Effector memory CD4-positive, alpha-beta T cell (primary cell): ENCODE measurements around the gene PRRT1B.

Source experiments
- DNase-seq, 3 donors: peaks; one replicate each; pipeline ENCODE4 v3.0.0-alpha.2; 2020
- H3K27ac ChIP-seq: 2 replicates; pipeline ENCODE4 v1.7.0; 2013; ENCODE audit warnings: mild to moderate bottlenecking, low read length, moderate library complexity; ENCODE audit not compliant: insufficient read depth, poor library complexity, severe bottlenecking
- H3K27me3 ChIP-seq: replicated peaks from 2 replicates; pipeline ENCODE4 v1.7.0; 2013; ENCODE audit warnings: mild to moderate bottlenecking, low read length; ENCODE audit not compliant: insufficient read depth, control insufficient read depth, poor library complexity, severe bottlenecking
- H3K36me3 ChIP-seq: 2 replicates; pipeline ENCODE4 v1.7.0; 2013; ENCODE audit warnings: mild to moderate bottlenecking, low read length, moderate library complexity; ENCODE audit not compliant: control insufficient read depth, insufficient read depth
- H3K4me1 ChIP-seq: 2 replicates; pipeline ENCODE4 v1.7.0; 2013; ENCODE audit warnings: low read length, mild to moderate bottlenecking; ENCODE audit not compliant: control insufficient read depth, insufficient read depth, poor library complexity, severe bottlenecking
- H3K4me3 ChIP-seq: 2 replicates; pipeline ENCODE4 v1.7.0; 2013; ENCODE audit warnings: low read length, low read depth, mild to moderate bottlenecking; ENCODE audit not compliant: insufficient read depth, poor library complexity, severe bottlenecking
- H3K9me3 ChIP-seq: 2 replicates; pipeline ENCODE4 v1.7.0; 2013; ENCODE audit warnings: mild to moderate bottlenecking, low read length, moderate library complexity; ENCODE audit not compliant: control insufficient read depth

PRRT1B gene

DNA sequence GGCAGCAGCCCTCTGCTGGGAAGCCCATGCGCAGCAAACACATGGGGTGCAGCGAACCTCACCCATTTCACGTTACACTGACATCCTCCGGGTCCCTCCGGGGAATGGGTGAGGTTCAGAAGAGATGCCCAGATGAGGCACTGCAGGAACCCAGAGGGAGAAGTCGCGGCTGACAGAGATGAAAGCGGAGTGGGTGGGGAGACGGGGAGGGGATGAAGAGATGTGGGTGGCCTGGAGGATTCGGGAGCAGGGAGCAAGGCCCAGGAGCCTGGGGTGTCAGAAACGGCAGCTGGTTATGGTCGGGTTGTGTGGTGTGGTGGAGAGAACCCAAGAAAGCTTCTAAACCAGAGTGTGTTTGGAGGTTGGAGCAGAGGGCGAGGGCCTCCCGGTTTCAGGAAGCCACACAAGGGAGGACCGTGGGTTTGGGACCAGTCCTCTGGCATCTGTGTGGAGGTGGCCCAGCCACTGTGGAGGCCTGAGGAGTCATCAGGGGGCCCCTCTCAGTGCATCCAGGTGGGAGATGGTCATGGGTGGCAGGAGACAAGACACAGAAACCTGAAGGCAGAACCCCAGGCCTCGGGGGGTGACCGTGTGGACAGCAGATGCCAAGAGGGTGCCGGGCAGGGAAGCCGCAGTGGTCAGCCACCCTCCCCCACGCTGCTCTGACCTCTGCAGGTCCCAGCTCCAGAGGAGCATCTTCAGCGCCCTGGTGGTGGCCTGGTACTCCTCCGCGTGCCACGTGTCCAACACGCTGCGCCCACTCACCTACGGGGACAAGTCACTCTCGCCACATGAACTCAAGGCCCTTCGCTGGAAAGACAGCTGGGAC lies 22.9 kb upstream of the PRRT1B start:
- Histone ChIP-seq H3K9me3 (no peaks in the 10 kb centered on the region), H3K4me3 (no peak overlapping the region), H3K27me3 (no peaks in the 10 kb centered on the region), H3K36me3 (peaks cover 88% of the 10 kb centered on the region), H3K4me1 (no peaks in the 10 kb centered on the region), H3K27ac (no peak overlapping the region)
- no peak for DNase-seq

DNA sequence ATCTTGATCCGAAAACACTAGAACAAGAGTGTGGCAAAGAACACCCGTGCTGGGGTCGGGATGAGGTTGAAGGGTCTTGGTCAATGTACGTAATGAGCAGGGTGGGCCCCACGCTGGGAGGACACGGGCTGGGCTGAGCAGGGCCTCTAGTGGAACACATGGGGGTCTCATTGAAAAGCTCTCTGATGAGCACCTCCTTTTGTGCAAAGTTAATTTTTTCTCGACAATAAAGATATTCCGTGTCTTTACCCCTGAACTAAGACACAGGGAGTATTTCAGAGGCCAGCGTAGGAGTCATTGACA lies 22.3 kb upstream of the PRRT1B start:
- Histone ChIP-seq H3K27ac (no peak overlapping the region), H3K4me3 (no peak overlapping the region), H3K27me3 (no peaks in the 10 kb centered on the region), H3K4me1 (no peaks in the 10 kb centered on the region), H3K9me3 (no peaks in the 10 kb centered on the region), H3K36me3 (peaks cover 90% of the 10 kb centered on the region)
- no peak for DNase-seq

DNA sequence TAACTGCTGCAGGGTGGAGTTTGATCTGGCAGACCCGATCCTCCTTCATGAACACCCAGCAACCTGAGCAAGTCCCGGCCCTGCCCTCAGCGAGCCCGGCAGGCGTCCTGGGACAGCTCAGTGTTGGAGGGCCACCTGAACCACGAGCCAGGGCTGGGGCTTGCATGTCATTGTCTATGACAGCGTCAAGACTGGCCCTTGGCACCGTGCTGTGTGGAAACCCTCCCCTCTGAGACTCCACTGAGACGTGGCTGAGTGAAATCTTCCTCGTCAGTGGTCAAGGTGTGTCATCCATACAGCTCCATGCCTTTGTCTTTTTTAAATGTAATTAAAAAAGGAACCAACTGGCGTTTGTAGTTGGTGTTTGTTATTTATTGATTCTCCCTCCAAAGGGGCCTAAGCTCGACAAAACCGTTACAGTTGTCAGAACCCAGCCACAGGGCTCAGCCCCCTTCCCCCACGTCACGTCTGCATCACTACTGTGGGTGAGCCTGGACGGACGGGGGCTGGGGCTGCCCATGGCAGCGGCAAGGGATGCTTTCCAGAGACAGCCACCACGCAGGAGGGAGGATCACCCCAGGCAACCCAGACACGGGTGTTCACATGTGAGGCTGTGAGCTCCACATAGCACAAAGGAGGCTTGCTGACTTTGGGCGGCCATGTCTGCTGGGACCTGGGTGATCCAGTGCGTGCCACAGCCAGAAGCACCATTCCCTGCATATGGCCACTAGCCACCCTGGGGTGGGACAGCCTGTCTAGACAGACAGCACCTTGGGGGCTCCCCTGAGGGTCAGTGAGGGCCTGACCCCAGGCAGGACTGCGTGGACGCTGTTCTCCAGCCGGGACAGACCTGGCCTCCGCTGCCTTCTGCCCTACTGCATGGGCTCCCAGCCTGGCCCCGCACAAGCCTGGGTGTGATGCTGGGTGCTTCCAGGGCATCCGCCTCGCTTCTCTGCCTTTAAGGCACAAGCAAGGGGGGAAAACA lies 21.6 kb upstream of the PRRT1B start:
- H3K9me3 ChIP-seq, result no peaks in the 10 kb centered on the region
- no peak overlapping the region for H3K27ac ChIP-seq
- no peaks in the 10 kb centered on the region for H3K27me3 ChIP-seq
- no peak for DNase-seq
- H3K4me3 ChIP-seq, result no peak overlapping the region
- H3K4me1 ChIP-seq, result peaks cover 4% of the 10 kb centered on the region
- peaks cover 90% of the 10 kb centered on the region for H3K36me3 ChIP-seq

DNA sequence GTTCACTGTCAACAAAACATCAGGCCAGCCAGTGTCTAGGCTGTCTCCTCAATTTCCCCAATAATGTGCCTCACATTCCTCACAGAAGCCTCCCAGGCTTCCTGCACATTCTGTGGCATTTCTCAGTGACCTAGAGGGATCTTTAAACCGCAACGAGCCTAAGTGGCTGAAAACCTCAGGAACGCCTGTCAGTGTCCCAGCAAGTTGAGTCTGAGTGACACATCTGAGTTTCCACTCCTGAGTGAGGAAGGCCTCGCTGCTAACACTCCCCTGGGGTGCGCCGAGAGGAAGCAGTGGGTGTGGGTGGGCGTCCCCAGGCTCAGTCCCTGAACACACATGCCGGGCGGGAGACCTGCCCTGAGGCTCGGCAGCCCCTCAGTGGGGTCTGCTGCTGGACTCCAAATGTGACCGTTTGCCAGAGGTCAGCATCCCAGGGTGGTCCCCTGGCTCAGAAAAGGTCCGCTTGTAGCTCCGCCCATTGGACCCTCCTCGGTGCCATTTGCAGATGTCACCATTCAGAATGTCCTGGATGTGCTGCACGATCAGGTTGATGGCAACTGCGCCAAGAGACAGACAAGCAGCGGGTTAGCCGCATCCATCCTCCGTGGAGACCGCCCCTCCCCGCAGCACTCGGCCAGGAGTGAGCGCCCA lies 20.5 kb upstream of the PRRT1B start:
- no peak overlapping the region for H3K27ac ChIP-seq
- no peaks in the 10 kb centered on the region for H3K27me3 ChIP-seq
- no peak for DNase-seq
- no peaks in the 10 kb centered on the region for H3K9me3 ChIP-seq
- H3K4me1 ChIP-seq, result peaks cover 7% of the 10 kb centered on the region
- peaks cover 90% of the 10 kb centered on the region for H3K36me3 ChIP-seq
- H3K4me3 ChIP-seq, result no peak overlapping the region

DNA sequence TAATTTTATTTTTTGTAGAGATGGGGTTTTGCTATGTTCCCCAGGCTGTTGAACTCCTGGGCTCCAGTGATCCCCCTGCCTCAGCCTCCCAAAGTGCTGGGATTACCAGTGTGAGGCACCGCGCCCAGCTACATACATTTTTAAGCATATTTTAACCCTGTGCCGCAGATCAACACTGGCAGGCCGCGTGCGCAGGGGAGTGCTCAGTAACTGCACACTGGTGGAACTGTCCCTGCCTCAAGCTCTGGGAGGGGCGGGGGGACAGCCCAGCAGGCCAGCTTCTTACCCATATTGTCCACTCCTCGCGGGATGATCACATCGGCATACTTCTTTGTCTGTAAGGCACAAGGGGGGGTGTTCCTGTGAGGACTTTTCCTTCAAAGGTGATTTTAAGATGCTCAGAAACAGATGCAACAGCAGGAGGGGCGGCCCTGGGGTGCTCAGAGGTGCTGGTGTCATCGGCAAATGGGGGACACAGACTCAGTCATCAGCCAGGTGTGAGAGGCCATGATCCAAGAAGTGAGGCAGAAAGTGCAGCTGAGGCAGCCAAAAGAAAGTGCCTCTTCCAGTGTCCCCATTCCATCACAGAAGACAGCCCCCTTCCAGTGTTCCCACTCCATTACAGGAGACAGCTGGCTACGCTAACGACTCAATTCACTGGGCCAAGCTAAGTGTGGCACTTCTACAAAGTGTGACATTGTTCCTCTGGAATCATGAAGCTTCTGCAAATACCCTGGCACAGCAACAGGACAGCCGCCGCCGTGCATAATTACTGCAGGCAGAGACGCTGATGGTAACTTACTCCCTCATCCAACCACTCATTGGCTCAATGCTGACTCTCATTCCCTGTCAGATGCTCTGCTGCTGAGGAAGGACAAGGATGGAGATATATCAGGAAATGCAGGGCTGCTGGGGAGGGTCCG lies 19.4 kb upstream of the PRRT1B start:
- Histone ChIP-seq H3K9me3 (no peaks in the 10 kb centered on the region), H3K36me3 (peaks cover 83% of the 10 kb centered on the region), H3K27me3 (no peaks in the 10 kb centered on the region), H3K4me1 (peaks cover 16% of the 10 kb centered on the region), H3K27ac (no peak overlapping the region), H3K4me3 (no peak overlapping the region)
- DNase-seq, result no peak

DNA sequence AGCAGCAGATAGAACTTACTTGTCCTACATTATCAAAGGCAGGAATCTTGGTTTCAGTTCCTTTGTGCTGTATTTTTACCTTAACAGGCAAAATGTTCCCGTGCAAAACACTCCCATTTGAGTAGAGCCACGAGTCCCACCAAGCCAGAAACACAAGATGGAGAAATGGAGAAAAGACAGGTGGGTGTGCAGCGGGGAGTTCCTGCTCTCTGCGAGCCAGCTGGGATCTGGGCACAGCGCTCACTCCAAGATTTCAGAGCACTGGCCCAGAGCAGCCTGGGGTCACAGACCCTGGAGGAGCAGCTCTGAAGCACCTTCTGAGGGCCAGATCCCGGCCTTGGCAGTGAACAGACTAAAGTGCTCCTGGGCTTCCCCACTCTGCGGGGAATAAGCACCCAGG lies 17.1 kb upstream of the PRRT1B start:
- H3K27me3 ChIP-seq, result no peaks in the 10 kb centered on the region
- peaks cover 62% of the 10 kb centered on the region for H3K36me3 ChIP-seq
- H3K9me3 ChIP-seq, result no peaks in the 10 kb centered on the region
- no peak for DNase-seq
- no peak overlapping the region for H3K4me3 ChIP-seq
- H3K4me1 ChIP-seq, result peaks cover 22% of the 10 kb centered on the region
- H3K27ac ChIP-seq, result no peak overlapping the region

DNA sequence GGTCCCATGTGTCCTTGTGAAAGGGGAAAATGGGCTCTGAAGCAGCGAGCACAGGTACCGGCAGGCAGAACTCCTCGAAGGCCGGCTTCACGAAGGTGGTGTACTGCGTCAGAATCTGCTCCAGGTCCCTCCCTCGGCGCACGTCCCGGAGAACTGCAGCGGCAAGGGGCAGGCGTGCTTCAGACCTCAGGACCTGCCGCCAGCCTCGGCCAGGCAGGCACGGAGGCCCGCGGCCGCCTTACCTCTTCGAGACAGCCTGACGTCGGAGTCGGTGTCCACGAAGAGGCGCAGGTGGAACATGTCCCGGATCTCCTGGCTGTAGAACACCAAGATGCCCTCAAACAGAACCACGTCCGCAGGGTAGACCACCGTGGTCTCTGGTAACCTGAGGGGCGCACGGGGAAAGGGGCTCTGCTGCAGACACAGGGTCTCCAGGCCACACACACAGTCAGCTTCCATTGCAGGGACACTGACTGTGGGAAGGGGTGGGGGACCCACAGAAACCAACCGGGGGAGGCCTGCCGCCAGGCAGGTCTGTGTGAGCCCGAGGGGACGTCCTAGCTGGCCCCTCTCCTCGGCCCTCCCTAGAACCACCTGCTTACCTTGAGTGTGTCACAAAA lies 16.3 kb upstream of the PRRT1B start:
- Histone ChIP-seq H3K27ac (no peak overlapping the region), H3K9me3 (no peaks in the 10 kb centered on the region), H3K36me3 (peaks cover 54% of the 10 kb centered on the region), H3K27me3 (no peaks in the 10 kb centered on the region), H3K4me1 (peaks cover 22% of the 10 kb centered on the region), H3K4me3 (no peak overlapping the region)
- DNase-seq, result no peak

DNA sequence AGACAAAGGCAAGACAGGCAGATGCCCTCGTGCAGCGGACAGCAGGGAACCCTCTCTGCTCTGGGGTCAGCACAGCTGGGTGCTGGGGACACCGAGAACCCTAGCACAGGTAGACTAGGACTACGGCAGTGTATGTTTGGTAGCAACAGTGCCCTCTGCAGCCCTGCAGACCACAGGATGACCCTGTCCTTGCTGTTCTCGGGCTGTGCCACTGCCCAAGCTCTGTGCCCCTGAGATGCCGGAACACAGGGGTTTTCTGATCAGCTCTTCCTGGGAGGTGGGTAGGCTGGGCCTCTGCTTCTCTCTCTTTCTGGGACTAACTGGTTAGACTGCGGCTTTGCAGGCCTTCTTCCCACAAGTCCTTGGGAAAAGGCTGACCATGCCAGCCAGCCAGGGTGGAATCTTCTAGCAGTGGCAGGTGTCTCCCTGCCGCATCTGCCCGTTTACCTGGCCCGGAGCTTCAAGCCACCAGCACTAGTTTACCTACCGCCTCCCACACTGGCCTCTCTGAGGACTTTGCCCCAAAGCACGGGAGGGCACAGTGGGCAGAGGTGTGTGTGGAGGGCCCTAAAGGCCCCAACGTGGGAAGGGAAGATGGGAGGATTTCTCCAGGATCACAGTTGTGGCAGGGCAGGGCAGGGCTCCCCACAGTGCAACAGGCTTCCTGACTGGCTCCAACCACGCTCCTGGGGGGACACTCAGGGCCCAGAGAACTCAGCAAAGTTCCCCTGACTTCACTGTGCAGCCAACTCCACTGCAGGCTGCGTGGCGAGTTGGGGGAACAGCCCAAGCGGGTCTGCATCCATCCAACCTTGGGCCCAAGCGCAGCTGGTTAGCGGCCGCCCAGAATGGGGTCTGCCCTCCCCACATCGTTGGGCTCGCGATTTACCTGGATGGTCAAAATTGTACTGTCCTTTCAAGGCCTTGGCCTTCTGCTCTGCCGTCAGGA lies 15.5 kb upstream of the PRRT1B start:
- H3K36me3 ChIP-seq, result peaks cover 45% of the 10 kb centered on the region
- DNase-seq, result no peak
- peaks cover 28% of the 10 kb centered on the region for H3K4me1 ChIP-seq
- H3K4me3 ChIP-seq, result peak overlapping the region; percentile 80
- H3K27me3 ChIP-seq, result no peaks in the 10 kb centered on the region
- H3K9me3 ChIP-seq, result no peaks in the 10 kb centered on the region
- H3K27ac ChIP-seq, result peak overlapping the region; percentile 67
